ENCODE results near the gene TRIP10. TPM values are rescaled to one million over a fixed set of nuclear protein-coding genes. Genes with fewer than 3 reads are reported as not detected.

TRIP10 gene
- total and polyA plus RNA-seq, 2 of the 13 experiments (the other 11 are each of a cell fraction or from before 2014, with no cell fraction given) = 32.5 to 33.2 TPM

DNA sequence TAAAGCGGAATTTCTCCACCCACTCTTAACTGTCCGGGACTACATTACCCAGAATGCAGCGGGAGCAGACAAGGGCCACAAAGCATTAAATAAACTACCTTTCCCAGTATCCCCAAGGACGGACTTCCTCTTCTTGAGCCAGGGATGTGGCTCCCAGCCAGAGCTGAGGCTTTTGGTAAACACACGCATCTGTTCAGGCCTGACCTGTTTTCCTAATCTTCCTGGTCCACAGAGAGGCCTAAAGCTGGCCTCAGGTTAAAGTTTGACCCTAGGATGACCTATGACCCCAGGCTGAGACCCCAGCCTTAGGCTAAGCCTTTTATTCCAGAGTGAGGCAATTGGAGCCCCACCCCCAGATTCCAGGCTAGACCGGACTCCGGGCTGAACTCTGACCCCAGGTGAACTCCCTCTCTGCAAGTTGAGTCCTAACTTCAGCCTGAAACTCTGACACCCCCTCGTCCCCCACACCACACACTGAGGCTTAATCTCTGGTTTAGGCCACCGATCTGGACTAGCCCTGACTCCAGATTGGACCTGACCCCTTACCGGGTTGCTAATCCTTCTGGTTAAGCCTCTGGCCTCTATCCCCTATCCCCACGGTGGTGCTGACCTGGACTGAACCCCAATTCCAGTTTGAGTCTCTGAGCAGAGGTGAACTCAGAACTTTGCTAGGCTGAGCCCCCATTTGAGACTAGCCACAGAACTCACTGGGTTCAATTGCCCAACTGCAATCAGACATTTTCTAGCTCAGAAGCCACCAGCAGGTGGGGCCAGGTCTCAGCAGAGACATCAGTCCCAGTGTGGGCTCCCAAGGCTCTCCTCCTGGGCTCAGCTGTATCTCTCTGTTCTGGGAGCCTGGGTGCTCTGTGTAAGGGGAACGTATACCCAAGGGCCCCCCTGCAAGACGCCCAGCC, 1.4 kb upstream of the TRIP10 start (continued):
- TF ChIP-seq AHDC1 (CRISPR knock-in tag; IDR thresholded peaks at IDR 0.05; ENCODE audit: borderline replicate concordance) = no peak
- TF ChIP-seq, protein P1, sequence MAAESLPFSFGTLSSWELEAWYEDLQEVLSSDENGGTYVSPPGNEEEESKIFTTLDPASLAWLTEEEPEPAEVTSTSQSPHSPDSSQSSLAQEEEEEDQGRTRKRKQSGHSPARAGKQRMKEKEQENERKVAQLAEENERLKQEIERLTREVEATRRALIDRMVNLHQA (CRISPR knock-in tag; IDR thresholded peaks at IDR 0.05) = no peak
- TF ChIP-seq ZMYM3 (CRISPR knock-in tag; IDR thresholded peaks at IDR 0.05) = no peak
- TF ChIP-seq MLX (CRISPR knock-in tag; IDR thresholded peaks at IDR 0.05) = no peak; the same call in 1 of the 2 replicates
- no peak for TF ChIP-seq CCAR2 (optimal IDR thresholded peaks at IDR 0.05; ENCODE audit: low read depth, low read length)
- no peak for TF ChIP-seq PBX2 (CRISPR knock-in tag; IDR thresholded peaks at IDR 0.05)
- 0 out of 2 replicates have a peak, but pooled peaks have one; percentile 65 for TF ChIP-seq ZNF619 (CRISPR knock-in tag; IDR thresholded peaks at IDR 0.05)
- no peak for TF ChIP-seq PRPF4 (IDR thresholded peaks at IDR 0.05; ENCODE audit: low read depth, low read length, poor library complexity, severe bottlenecking)
- no peak for TF ChIP-seq ZNF75D (CRISPR knock-in tag; IDR thresholded peaks at IDR 0.05; ENCODE audit: borderline replicate concordance)
- TF ChIP-seq ELF3 (CRISPR knock-in tag; IDR thresholded peaks at IDR 0.05) = peak; percentile 61
- no peak for TF ChIP-seq TSC22D2 (CRISPR knock-in tag; IDR thresholded peaks at IDR 0.05; ENCODE audit: borderline replicate concordance)
- TF ChIP-seq NCOA1 (CRISPR knock-in tag; IDR thresholded peaks at IDR 0.05) = peak; percentile 49; the same call in 1 of the 2 replicates
- TF ChIP-seq, protein P2, sequence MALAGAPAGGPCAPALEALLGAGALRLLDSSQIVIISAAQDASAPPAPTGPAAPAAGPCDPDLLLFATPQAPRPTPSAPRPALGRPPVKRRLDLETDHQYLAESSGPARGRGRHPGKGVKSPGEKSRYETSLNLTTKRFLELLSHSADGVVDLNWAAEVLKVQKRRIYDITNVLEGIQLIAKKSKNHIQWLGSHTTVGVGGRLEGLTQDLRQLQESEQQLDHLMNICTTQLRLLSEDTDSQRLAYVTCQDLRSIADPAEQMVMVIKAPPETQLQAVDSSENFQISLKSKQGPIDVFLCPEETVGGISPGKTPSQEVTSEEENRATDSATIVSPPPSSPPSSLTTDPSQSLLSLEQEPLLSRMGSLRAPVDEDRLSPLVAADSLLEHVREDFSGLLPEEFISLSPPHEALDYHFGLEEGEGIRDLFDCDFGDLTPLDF (CRISPR knock-in tag; IDR thresholded peaks at IDR 0.05) = no peak
- no peak for TF ChIP-seq MZF1 (CRISPR knock-in tag; IDR thresholded peaks at IDR 0.05; ENCODE audit: borderline replicate concordance)
- TF ChIP-seq ZNF143 (CRISPR knock-in tag; IDR thresholded peaks at IDR 0.05) = peak; percentile 96
- TF ChIP-seq SCMH1 (CRISPR knock-in tag; IDR thresholded peaks at IDR 0.05; ENCODE audit: borderline replicate concordance) = no peak
- TF ChIP-seq XRCC5 (optimal IDR thresholded peaks at IDR 0.05; ENCODE audit: low read length) = peak; percentile 75
- TF ChIP-seq ZBTB7B (CRISPR knock-in tag; IDR thresholded peaks at IDR 0.05) = peak; percentile 62
- TF ChIP-seq YEATS4 (CRISPR knock-in tag; IDR thresholded peaks at IDR 0.05; ENCODE audit: borderline replicate concordance) = peak; percentile 50; the same call in 1 of the 2 replicates

All from HepG2 (cell line).